GM12801 (cell line): ENCODE data around the gene RBM5.

Source experiments
- CTCF ChIP-seq: IDR thresholded peaks from one replicate; pipeline ENCODE4 v1.5.1; 2011; ENCODE audit warnings: control low read depth; ENCODE audit not compliant: insufficient read length; ENCODE audit errors: extremely low read depth

Gene RBM5

GRCh38 chr3:50164481-50164880 lies 75.8 kb downstream of the RBM5 start:
- no peak for TF ChIP-seq CTCF

- no peak for TF ChIP-seq CTCF
Observed at GRCh38 chr3:50164984-50165909, 76.5 kb downstream of the RBM5 start.

GRCh38 chr3:50165910-50166538 lies 77.3 kb downstream of the RBM5 start:
- TF ChIP-seq CTCF: no peak

GRCh38 chr3:50166620-50167019 lies 77.9 kb downstream of the RBM5 start:
- TF ChIP-seq CTCF: no peak

GRCh38 chr3:50167069-50167840 lies 78.5 kb downstream of the RBM5 start:
- TF ChIP-seq CTCF: no peak

- no peak for TF ChIP-seq CTCF
Observed at GRCh38 chr3:50167841-50168209, 79.1 kb downstream of the RBM5 start.

- TF ChIP-seq CTCF: no peak
Observed at GRCh38 chr3:50168388-50168787, 79.7 kb downstream of the RBM5 start.
